GM19193 (cell line): ENCODE data around the gene TRIML2.

Experiments
- POLR2A ChIP-seq: IDR thresholded peaks from 4 replicates; pipeline ENCODE4 v1.6.1; 2011; ENCODE audit not compliant: insufficient read depth, insufficient read length; ENCODE audit errors: extremely low read depth

The TRIML2 gene

GRCh38 chr4:188111955-188112354 lies 2.6 kb upstream of the TRIML2 start:
- no peak for TF ChIP-seq POLR2A

GRCh38 chr4:188110741-188111471 lies 1.5 kb upstream of the TRIML2 start:
- no peak for TF ChIP-seq POLR2A

- TF ChIP-seq POLR2A, result no peak
These were observed 633 bp upstream of the TRIML2 start for GRCh38 chr4:188110036-188110435.

- no peak for TF ChIP-seq POLR2A
These were observed 1.2 kb downstream of the TRIML2 start for GRCh38 chr4:188107931-188108843.

GRCh38 chr4:188106454-188106853 lies 2.9 kb downstream of the TRIML2 start:
- no peak for TF ChIP-seq POLR2A

- no peak for TF ChIP-seq POLR2A
These were observed 16.6 kb downstream of the TRIML2 start for GRCh38 chr4:188092824-188093223.

GRCh38 chr4:188086858-188087257 lies 22.5 kb downstream of the TRIML2 start:
- TF ChIP-seq POLR2A, result no peak

- no peak for TF ChIP-seq POLR2A
These were observed 26.6 kb downstream of the TRIML2 start for GRCh38 chr4:188082796-188083195.

- no peak for TF ChIP-seq POLR2A
These were observed 31.3 kb downstream of the TRIML2 start for GRCh38 chr4:188078116-188078515.

- no peak for TF ChIP-seq POLR2A
These were observed 33.2 kb downstream of the TRIML2 start for GRCh38 chr4:188076169-188076568.

GRCh38 chr4:188061083-188061482 lies 48.3 kb downstream of the TRIML2 start:
- no peak for TF ChIP-seq POLR2A

- no peak for TF ChIP-seq POLR2A
These were observed 56.1 kb downstream of the TRIML2 start for GRCh38 chr4:188053302-188053701.

- no peak for TF ChIP-seq POLR2A
These were observed 62.7 kb downstream of the TRIML2 start for GRCh38 chr4:188046657-188047056.

GRCh38 chr4:188043154-188043553 lies 66.2 kb downstream of the TRIML2 start:
- no peak for TF ChIP-seq POLR2A

GRCh38 chr4:188042191-188042590 lies 67.2 kb downstream of the TRIML2 start:
- TF ChIP-seq POLR2A, result no peak

GRCh38 chr4:188041721-188042120 lies 67.7 kb downstream of the TRIML2 start:
- no peak for TF ChIP-seq POLR2A
